ENCODE data around the gene ARID1B.

The ARID1B gene

DNA sequence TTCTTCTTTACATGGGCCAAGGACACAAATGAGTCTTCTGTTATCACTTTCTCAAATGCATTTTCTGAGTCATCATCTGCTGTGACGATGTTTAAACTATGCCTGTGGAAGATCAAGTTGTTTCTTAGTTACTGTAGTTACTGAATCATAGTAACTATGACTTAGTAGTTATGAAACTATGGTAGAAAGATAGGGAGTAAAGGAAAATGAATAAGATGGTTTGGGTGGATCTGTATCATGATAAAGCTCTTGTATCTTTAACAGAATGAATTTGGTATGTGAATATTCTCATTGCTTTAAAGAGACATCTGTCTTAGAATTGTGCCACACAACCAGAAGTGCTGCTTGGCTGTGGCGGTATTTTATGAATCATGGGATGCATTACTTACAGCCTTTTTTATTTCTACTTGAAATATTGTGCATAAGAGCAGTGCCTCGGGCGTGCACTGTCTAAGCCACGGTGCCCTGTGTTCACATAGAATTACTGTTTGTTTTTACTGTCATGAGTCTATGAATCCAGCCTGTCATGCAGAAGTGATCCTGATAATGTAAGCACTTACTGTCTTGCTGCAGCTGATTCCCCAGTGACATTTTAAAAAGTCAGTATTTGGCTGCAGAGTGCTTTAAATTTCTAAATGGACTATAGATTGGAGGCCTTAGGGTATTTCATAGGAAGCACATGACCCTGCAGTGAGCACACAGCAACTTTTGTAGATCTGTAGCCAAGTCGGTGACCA, 330.9 kb downstream of the ARID1B start:
- TF ChIP-seq, protein P1, sequence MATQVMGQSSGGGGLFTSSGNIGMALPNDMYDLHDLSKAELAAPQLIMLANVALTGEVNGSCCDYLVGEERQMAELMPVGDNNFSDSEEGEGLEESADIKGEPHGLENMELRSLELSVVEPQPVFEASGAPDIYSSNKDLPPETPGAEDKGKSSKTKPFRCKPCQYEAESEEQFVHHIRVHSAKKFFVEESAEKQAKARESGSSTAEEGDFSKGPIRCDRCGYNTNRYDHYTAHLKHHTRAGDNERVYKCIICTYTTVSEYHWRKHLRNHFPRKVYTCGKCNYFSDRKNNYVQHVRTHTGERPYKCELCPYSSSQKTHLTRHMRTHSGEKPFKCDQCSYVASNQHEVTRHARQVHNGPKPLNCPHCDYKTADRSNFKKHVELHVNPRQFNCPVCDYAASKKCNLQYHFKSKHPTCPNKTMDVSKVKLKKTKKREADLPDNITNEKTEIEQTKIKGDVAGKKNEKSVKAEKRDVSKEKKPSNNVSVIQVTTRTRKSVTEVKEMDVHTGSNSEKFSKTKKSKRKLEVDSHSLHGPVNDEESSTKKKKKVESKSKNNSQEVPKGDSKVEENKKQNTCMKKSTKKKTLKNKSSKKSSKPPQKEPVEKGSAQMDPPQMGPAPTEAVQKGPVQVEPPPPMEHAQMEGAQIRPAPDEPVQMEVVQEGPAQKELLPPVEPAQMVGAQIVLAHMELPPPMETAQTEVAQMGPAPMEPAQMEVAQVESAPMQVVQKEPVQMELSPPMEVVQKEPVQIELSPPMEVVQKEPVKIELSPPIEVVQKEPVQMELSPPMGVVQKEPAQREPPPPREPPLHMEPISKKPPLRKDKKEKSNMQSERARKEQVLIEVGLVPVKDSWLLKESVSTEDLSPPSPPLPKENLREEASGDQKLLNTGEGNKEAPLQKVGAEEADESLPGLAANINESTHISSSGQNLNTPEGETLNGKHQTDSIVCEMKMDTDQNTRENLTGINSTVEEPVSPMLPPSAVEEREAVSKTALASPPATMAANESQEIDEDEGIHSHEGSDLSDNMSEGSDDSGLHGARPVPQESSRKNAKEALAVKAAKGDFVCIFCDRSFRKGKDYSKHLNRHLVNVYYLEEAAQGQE (IDR thresholded peaks at IDR 0.05; ENCODE audit: insufficient read depth in 1 of 2, low read depth in 2 of 2, low read length in 2 of 2), result no peak
- no peak for TF ChIP-seq SIN3A (IDR thresholded peaks at IDR 0.05; ENCODE audit: borderline replicate concordance, insufficient read depth, low read length)
- TF ChIP-seq FOXP2 (optimal IDR thresholded peaks at IDR 0.05; ENCODE audit: borderline replicate concordance, extremely low read depth, extremely low read length, insufficient read depth), result no peak
- TF ChIP-seq TAF1 (IDR thresholded peaks at IDR 0.05; ENCODE audit: borderline replicate concordance, insufficient read depth, low read length), result no peak
- no peak for TF ChIP-seq POLR2AphosphoS5 (IDR thresholded peaks at IDR 0.05; ENCODE audit: low read depth, low read length)

GRCh38 chr6:157108923-157109322, 331.7 kb downstream of the ARID1B start:
- TF ChIP-seq FOXP2 (optimal IDR thresholded peaks at IDR 0.05; ENCODE audit: borderline replicate concordance, extremely low read depth, extremely low read length, insufficient read depth), result no peak
- no peak for TF ChIP-seq POLR2AphosphoS5 (IDR thresholded peaks at IDR 0.05; ENCODE audit: low read depth, low read length)

- TF ChIP-seq TAF1 (IDR thresholded peaks at IDR 0.05; ENCODE audit: borderline replicate concordance, insufficient read depth, low read length), result no peak
- TF ChIP-seq, protein P1 (IDR thresholded peaks at IDR 0.05; ENCODE audit: insufficient read depth in 1 of 2, low read depth in 2 of 2, low read length in 2 of 2), result no peak
- no peak for TF ChIP-seq POLR2AphosphoS5 (IDR thresholded peaks at IDR 0.05; ENCODE audit: low read depth, low read length)
- no peak for TF ChIP-seq SIN3A (IDR thresholded peaks at IDR 0.05; ENCODE audit: borderline replicate concordance, insufficient read depth, low read length)
- TF ChIP-seq FOXP2 (optimal IDR thresholded peaks at IDR 0.05; ENCODE audit: borderline replicate concordance, extremely low read depth, extremely low read length, insufficient read depth), result no peak
Measured at GRCh38 chr6:157110607-157111006, 333.4 kb downstream of the ARID1B start.

GRCh38 chr6:157113389-157113788, 336.2 kb downstream of the ARID1B start:
- TF ChIP-seq, protein P1 (IDR thresholded peaks at IDR 0.05; ENCODE audit: insufficient read depth in 1 of 2, low read depth in 2 of 2, low read length in 2 of 2), result no peak
- TF ChIP-seq FOXP2 (optimal IDR thresholded peaks at IDR 0.05; ENCODE audit: borderline replicate concordance, extremely low read depth, extremely low read length, insufficient read depth), result no peak
- no peak for TF ChIP-seq TAF1 (IDR thresholded peaks at IDR 0.05; ENCODE audit: borderline replicate concordance, insufficient read depth, low read length)
- no peak for TF ChIP-seq POLR2AphosphoS5 (IDR thresholded peaks at IDR 0.05; ENCODE audit: low read depth, low read length)
- no peak for TF ChIP-seq SIN3A (IDR thresholded peaks at IDR 0.05; ENCODE audit: borderline replicate concordance, insufficient read depth, low read length)

- TF ChIP-seq TAF1 (IDR thresholded peaks at IDR 0.05; ENCODE audit: borderline replicate concordance, insufficient read depth, low read length) (no peak), POLR2AphosphoS5 (IDR thresholded peaks at IDR 0.05; ENCODE audit: low read depth, low read length) (no peak), SIN3A (IDR thresholded peaks at IDR 0.05; ENCODE audit: borderline replicate concordance, insufficient read depth, low read length) (no peak), FOXP2 (optimal IDR thresholded peaks at IDR 0.05; ENCODE audit: borderline replicate concordance, extremely low read depth, extremely low read length, insufficient read depth) (no peak)
- TF ChIP-seq, protein P1 (IDR thresholded peaks at IDR 0.05; ENCODE audit: insufficient read depth in 1 of 2, low read depth in 2 of 2, low read length in 2 of 2), result no peak
Measured at GRCh38 chr6:157116426-157116825, 339.2 kb downstream of the ARID1B start.
